Esophagus muscularis mucosa (tissue), 4 donors: Measurements from ENCODE around the gene PMM2. TPM values are rescaled to one million over a fixed set of nuclear protein-coding genes. Genes with fewer than 3 reads are reported as not detected.
"Not testable (repeated sequence)": the region's sequence is repeated elsewhere in the genome, so short reads cannot be mapped to it uniquely, and the experiment has no call there.

Source experiments
- DNase-seq: peaks from one replicate; pipeline ENCODE4 v3.0.0-alpha.2; 2017; ENCODE audit errors: extremely low spot score
- H3K27ac ChIP-seq, 4 donors: fragments of 200-600 bp; sonication (generic); replicated peaks in 1 of 4; 1 replicate in 3 of 4; 2 replicates in 1 of 4; pipeline ENCODE4 v1.5.1; 2016 to 2019; ENCODE audit warnings: mild to moderate bottlenecking in 1 of 4
- H3K27me3 ChIP-seq, 4 donors: fragments of 200-600 bp; sonication (generic); one replicate each; pipeline versions ENCODE4 v1.5.1 to v1.6.0; 2016 to 2019
- H3K36me3 ChIP-seq, 4 donors: fragments of 200-600 bp; sonication (generic); one replicate each; pipeline ENCODE4 v1.5.1; 2016 to 2019
- H3K4me1 ChIP-seq, 4 donors: fragments of 200-600 bp; sonication (generic); one replicate each; pipeline ENCODE4 v1.5.1; 2016 to 2019
- H3K4me3 ChIP-seq, 4 donors: fragments of 200-600 bp; sonication (generic); 1 replicate in 2 of 4; 2 replicates in 2 of 4; pipeline ENCODE4 v1.5.1; 2016 to 2019; ENCODE audit warnings: mild to moderate bottlenecking in 4 of 4, moderate library complexity in 1 of 4
- H3K9me3 ChIP-seq, 4 donors: fragments of 200-600 bp; sonication (generic); 1 replicate in 3 of 4; 2 replicates in 1 of 4; pipeline ENCODE4 v1.5.1; 2016 to 2019
- CTCF ChIP-seq, 3 experiments: fragments of 200-600 bp in 2 of 3; fragments of 450-650 bp in 1 of 3; sonication (generic) in 2 of 3; IDR thresholded peaks; one replicate each; pipeline ENCODE4 v1.5.1; 2017 to 2019; ENCODE audit warnings: antibody characterized with exemption in 3 of 3, mild to moderate bottlenecking in 2 of 3, moderate library complexity in 1 of 3
- EP300 ChIP-seq: sonication (generic); formaldehyde crosslinking; IDR thresholded peaks from one replicate; pipeline ENCODE4 v1.6.1; 2017; ENCODE audit warnings: antibody characterized with exemption
- POLR2A ChIP-seq: fragments of 450-650 bp; IDR thresholded peaks from one replicate; pipeline ENCODE4 v1.6.1; 2017; ENCODE audit warnings: antibody characterized with exemption, moderate library complexity, mild to moderate bottlenecking, low read depth
- POLR2AphosphoS5 ChIP-seq, 2 donors: sonication (generic); formaldehyde crosslinking; IDR thresholded peaks; one replicate each; pipeline ENCODE4 v1.6.1; 2017; ENCODE audit warnings: antibody characterized with exemption in 2 of 2
- WGBS: methylation state at CpG from one replicate; pipeline ENCODE4 v1.1.5; 2018; 5-methylcytosine and 5-hydroxymethylcytosine counted together
- intact Hi-C: fragments of 100-400 bp; cut with DNase I; formaldehyde crosslinking; loops from one replicate; pipeline ENCODE4 v1.15.1; 2023
- total RNA-seq, 4 donors: library from RNA; depleted of rRNA; stranded (reverse); fragments of >200 nt; gene quantifications; one replicate each; pipeline versions ENCODE4 v1.1.0 to v1.2.1, GENCODE V29; 2016

The PMM2 gene
- total RNA-seq, 4 donors from 2014 or later: 19.6 to 34.3 (median 23.5) TPM

DNA sequence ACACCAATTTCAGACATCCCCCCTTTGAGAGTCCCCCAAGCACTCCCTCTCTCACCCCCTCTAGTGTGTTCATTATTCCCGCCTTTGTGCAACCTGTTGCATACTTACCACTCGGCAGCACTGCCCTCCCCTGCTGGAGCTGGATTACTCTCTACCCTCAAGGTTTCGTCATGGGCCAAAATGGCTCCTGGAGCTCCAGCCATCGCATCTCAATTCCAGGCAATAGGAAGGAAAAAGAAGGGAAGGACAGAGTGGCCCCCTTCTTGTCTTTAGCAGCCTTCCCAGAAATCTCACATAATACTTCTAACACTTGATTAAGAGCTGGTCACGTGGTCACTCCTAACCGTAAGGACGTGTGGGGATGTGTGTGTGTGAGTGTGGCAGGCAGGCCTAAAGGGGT lies 20.4 kb upstream of the PMM2 start:
- intact Hi-C loops: no loop called here
- Histone ChIP-seq H3K27ac (no peak overlapping the region), H3K4me3 (no peak overlapping the region), H3K9me3 (no peaks in the 10 kb centered on the region), H3K27me3 (no peaks in the 10 kb centered on the region), H3K36me3 (peaks cover 18 to 75% (median 37%) of the 10 kb centered on the region in 4 donors), H3K4me1 (peaks cover 0 to 1% (median 0%) of the 10 kb centered on the region in 4 donors)
- DNase-seq: no peak
- WGBS: 89% methylated on average over 7 of the region's 7 CpGs
- TF ChIP-seq POLR2A (no peak), POLR2AphosphoS5 (IDR thresholded peaks at IDR 0.05) (no peak), EP300 (no peak), CTCF (IDR thresholded peaks at IDR 0.05) (no peak)

GRCh38 chr16:8781797-8782196 lies 15.8 kb upstream of the PMM2 start:
- Histone ChIP-seq H3K4me1 (peaks cover 0 to 10% (median 0%) of the 10 kb centered on the region in 4 donors), H3K4me3 (no peak overlapping the region), H3K27me3 (no peaks in the 10 kb centered on the region), H3K9me3 (no peaks in the 10 kb centered on the region), H3K27ac (no peak overlapping the region), H3K36me3 (peaks cover 0 to 30% (median 16%) of the 10 kb centered on the region in 4 donors)
- 97% methylated on average over 8 of the region's 8 CpGs for WGBS
- intact Hi-C loops: no loop called here
- TF ChIP-seq CTCF (IDR thresholded peaks at IDR 0.05): no peak
- no peak for TF ChIP-seq POLR2A
- no peak for TF ChIP-seq POLR2AphosphoS5 (IDR thresholded peaks at IDR 0.05)
- no peak for DNase-seq

GRCh38 chr16:8782673-8783072 lies 15.0 kb upstream of the PMM2 start:
- no peak overlapping the region for H3K4me3 ChIP-seq
- no peak for TF ChIP-seq CTCF (IDR thresholded peaks at IDR 0.05)
- TF ChIP-seq POLR2A: no peak
- no peak for TF ChIP-seq POLR2AphosphoS5 (IDR thresholded peaks at IDR 0.05)
- TF ChIP-seq EP300: no peak
- intact Hi-C loops: no loop called here
- no peaks in the 10 kb centered on the region for H3K27me3 ChIP-seq
- H3K4me1 ChIP-seq: peaks cover 0 to 10% (median 0%) of the 10 kb centered on the region in 4 donors
- no peak overlapping the region for H3K27ac ChIP-seq
- WGBS: 42% methylated on average over 6 of the region's 6 CpGs
- DNase-seq: no peak
- H3K9me3 ChIP-seq: no peaks in the 10 kb centered on the region
- H3K36me3 ChIP-seq: peaks cover 0 to 21% (median 12%) of the 10 kb centered on the region in 4 donors

GRCh38 chr16:8785408-8785807 lies 12.2 kb upstream of the PMM2 start:
- 93% methylated on average over 6 of the region's 6 CpGs for WGBS

DNA sequence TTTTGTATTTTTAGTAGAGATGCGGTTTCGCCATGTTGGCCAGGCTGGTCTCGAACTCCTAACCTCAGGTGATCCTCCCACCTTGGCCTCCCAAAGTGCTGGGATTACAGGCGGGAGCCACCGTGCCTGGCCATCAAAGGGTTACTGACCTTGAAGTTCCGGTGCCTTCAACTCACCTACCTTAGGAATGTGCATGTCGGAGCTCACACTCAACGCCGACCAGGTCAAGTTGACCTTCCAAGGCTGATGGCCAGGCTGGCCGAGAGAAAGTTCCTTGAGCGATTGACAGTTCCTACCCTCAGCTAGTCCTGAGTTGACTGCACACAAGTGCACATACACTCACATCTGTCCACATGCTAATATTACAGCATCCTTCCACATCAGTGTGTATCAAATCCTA lies 11.3 kb upstream of the PMM2 start:
- H3K27ac ChIP-seq, DNase-seq, H3K9me3 ChIP-seq, H3K4me1 ChIP-seq, H3K4me3 ChIP-seq, intact Hi-C loops, H3K36me3 ChIP-seq, H3K27me3 ChIP-seq: not testable (repeated sequence)
- whole genome bisulfite sequencing: 89% methylated on average over 11 of the region's 11 CpGs

More at GRCh38 chr16:8785408-8785807, 12.2 kb upstream of the PMM2 start:
- H3K4me1 ChIP-seq: peaks cover 0 to 10% (median 0%) of the 10 kb centered on the region in 4 donors
- H3K27ac ChIP-seq: no peak overlapping the region
- no peak for TF ChIP-seq CTCF (IDR thresholded peaks at IDR 0.05)
- no peak for TF ChIP-seq POLR2A
- no peaks in the 10 kb centered on the region for H3K9me3 ChIP-seq
- DNase-seq: no peak
- peaks cover 0 to 1% (median 0%) of the 10 kb centered on the region in 4 donors for H3K36me3 ChIP-seq
- intact Hi-C loops: no loop called here
- no peak overlapping the region for H3K4me3 ChIP-seq
- H3K27me3 ChIP-seq: no peaks in the 10 kb centered on the region
